Measurements from ENCODE around the gene ZNF700.
"Not testable (repeated sequence)": the region's sequence is repeated elsewhere in the genome, so short reads cannot be mapped to it uniquely, and the experiment has no call there.

ZNF700 gene

DNA sequence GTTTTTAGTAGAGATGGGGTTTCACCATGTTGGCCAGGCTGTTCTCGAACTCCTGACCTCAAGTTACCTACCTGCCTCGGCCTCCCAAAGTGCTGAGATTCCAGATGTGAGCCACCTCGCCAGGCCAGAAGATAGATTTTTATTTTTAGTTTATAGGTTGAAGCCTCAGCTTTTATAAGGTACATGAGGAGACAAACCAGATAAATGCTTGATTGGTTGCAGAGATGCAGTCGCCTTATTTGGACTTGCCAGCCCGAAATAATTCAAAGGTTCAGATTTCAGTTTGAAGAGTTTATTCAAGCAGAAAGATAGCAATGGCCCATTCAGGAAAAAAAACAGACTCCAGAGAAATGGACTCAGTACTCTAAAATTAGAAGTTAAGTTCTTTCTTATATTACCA lies 34.3 kb upstream of the ZNF700 start:
- Histone ChIP-seq H3K27me3 (ENCODE audit: insufficient read depth, poor library complexity, severe bottlenecking) (no peaks in the 10 kb centered on the region), H3K4me3 (replicated peaks; ENCODE audit: insufficient read depth, low read length) (no peak overlapping the region), H3K27ac (replicated peaks) (no peak overlapping the region)
- TF ChIP-seq, protein P1, sequence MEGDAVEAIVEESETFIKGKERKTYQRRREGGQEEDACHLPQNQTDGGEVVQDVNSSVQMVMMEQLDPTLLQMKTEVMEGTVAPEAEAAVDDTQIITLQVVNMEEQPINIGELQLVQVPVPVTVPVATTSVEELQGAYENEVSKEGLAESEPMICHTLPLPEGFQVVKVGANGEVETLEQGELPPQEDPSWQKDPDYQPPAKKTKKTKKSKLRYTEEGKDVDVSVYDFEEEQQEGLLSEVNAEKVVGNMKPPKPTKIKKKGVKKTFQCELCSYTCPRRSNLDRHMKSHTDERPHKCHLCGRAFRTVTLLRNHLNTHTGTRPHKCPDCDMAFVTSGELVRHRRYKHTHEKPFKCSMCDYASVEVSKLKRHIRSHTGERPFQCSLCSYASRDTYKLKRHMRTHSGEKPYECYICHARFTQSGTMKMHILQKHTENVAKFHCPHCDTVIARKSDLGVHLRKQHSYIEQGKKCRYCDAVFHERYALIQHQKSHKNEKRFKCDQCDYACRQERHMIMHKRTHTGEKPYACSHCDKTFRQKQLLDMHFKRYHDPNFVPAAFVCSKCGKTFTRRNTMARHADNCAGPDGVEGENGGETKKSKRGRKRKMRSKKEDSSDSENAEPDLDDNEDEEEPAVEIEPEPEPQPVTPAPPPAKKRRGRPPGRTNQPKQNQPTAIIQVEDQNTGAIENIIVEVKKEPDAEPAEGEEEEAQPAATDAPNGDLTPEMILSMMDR (IDR thresholded peaks at IDR 0.05; ENCODE audit: insufficient read depth, low read length), result no peak
- TF ChIP-seq SPI1 (IDR thresholded peaks at IDR 0.05; ENCODE audit: borderline replicate concordance, low read depth), result no peak
- TF ChIP-seq, protein P2, sequence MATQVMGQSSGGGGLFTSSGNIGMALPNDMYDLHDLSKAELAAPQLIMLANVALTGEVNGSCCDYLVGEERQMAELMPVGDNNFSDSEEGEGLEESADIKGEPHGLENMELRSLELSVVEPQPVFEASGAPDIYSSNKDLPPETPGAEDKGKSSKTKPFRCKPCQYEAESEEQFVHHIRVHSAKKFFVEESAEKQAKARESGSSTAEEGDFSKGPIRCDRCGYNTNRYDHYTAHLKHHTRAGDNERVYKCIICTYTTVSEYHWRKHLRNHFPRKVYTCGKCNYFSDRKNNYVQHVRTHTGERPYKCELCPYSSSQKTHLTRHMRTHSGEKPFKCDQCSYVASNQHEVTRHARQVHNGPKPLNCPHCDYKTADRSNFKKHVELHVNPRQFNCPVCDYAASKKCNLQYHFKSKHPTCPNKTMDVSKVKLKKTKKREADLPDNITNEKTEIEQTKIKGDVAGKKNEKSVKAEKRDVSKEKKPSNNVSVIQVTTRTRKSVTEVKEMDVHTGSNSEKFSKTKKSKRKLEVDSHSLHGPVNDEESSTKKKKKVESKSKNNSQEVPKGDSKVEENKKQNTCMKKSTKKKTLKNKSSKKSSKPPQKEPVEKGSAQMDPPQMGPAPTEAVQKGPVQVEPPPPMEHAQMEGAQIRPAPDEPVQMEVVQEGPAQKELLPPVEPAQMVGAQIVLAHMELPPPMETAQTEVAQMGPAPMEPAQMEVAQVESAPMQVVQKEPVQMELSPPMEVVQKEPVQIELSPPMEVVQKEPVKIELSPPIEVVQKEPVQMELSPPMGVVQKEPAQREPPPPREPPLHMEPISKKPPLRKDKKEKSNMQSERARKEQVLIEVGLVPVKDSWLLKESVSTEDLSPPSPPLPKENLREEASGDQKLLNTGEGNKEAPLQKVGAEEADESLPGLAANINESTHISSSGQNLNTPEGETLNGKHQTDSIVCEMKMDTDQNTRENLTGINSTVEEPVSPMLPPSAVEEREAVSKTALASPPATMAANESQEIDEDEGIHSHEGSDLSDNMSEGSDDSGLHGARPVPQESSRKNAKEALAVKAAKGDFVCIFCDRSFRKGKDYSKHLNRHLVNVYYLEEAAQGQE (IDR thresholded peaks at IDR 0.05; ENCODE audit: insufficient replicate concordance, low read depth), result no peak
- no peak for TF ChIP-seq POLR2AphosphoS5 (IDR thresholded peaks at IDR 0.05; ENCODE audit: low read depth)
- no peak for TF ChIP-seq GABPA (IDR thresholded peaks at IDR 0.05; ENCODE audit: low read depth)
- DNase-seq (ENCODE audit: low read depth in 1 of 2, low spot score in 1 of 2), result no peak

DNA sequence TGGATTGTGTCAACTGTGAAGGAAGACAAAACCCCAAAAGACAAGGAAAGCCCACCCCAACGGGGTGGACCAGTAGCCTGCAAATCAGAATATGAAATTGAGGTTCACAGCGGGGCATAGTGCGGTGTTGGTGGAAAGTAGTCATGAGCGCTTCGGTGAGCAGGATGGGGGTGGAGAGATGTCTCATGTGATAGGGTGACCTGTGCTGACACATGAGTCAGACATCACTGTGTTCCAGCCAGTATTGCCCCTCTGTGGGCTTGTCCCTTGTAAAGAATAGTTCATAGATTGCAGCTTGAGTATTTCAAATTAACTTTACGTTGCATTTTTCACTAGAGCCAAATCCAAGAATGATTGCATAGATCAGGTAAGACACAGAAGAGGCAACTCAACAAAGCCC lies 30.1 kb upstream of the ZNF700 start:
- Histone ChIP-seq H3K27ac (replicated peaks) (no peak overlapping the region), H3K27me3 (ENCODE audit: insufficient read depth, poor library complexity, severe bottlenecking) (no peaks in the 10 kb centered on the region), H3K4me3 (replicated peaks; ENCODE audit: insufficient read depth, low read length) (no peak overlapping the region)
- TF ChIP-seq, protein P1 (IDR thresholded peaks at IDR 0.05; ENCODE audit: insufficient read depth, low read length), result no peak
- TF ChIP-seq, protein P2 (IDR thresholded peaks at IDR 0.05; ENCODE audit: insufficient replicate concordance, low read depth), result no peak
- TF ChIP-seq SPI1 (IDR thresholded peaks at IDR 0.05; ENCODE audit: borderline replicate concordance, low read depth) (no peak), GABPA (IDR thresholded peaks at IDR 0.05; ENCODE audit: low read depth) (no peak), POLR2AphosphoS5 (IDR thresholded peaks at IDR 0.05; ENCODE audit: low read depth) (no peak)
- DNase-seq (ENCODE audit: low read depth in 1 of 2, low spot score in 1 of 2), result no peak

DNA sequence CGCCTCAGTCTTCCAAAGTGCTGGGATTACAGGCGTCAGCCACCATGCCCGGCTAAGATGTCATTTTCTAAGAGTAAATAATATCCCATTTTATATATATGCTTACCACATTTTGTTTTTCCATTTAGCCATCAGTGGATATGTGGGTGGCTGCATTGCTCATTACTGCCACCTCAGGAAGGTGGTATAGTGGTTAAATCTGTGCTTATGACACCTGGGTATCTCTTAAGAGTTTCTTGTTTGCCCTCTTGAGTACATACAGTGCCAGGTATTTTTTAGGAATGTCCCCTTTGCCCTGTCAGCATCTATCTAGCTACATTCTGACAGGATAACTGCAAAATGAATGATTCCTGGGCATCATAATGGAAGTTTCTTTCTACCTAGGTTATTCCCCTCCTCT lies 22.7 kb upstream of the ZNF700 start:
- DNase-seq (ENCODE audit: low read depth in 1 of 2, low spot score in 1 of 2), result no peak
- no peak overlapping the region for H3K4me3 ChIP-seq (replicated peaks; ENCODE audit: insufficient read depth, low read length)
- TF ChIP-seq SPI1 (IDR thresholded peaks at IDR 0.05; ENCODE audit: borderline replicate concordance, low read depth), result no peak
- H3K27me3 ChIP-seq (ENCODE audit: insufficient read depth, poor library complexity, severe bottlenecking), result no peaks in the 10 kb centered on the region
- no peak overlapping the region for H3K27ac ChIP-seq (replicated peaks)

DNA sequence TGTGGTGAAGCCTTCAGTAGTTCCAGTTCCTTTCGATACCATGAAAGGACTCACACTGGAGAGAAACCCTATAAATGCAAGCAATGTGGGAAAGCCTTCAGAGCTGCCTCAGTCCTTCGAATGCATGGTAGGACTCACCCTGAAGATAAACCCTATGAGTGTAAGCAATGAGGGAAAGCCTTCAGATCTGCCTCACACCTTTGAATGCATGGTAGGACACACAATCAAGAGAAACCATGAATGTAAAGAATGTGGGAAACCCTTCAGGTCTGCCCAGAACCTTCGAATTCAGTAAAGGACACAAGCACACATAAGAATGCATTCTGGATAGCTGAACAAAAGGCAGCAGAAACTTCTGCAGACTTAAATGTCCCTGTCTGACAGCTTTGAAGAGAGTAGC lies 19.0 kb upstream of the ZNF700 start:
- Histone ChIP-seq H3K4me3 (replicated peaks; ENCODE audit: insufficient read depth, low read length) (no peak overlapping the region), H3K27ac (replicated peaks) (no peak overlapping the region), H3K27me3 (ENCODE audit: insufficient read depth, poor library complexity, severe bottlenecking) (no peaks in the 10 kb centered on the region)
- TF ChIP-seq POLR2AphosphoS5 (IDR thresholded peaks at IDR 0.05; ENCODE audit: low read depth), result no peak
- TF ChIP-seq GABPA (IDR thresholded peaks at IDR 0.05; ENCODE audit: low read depth), result no peak
- TF ChIP-seq, protein P1 (IDR thresholded peaks at IDR 0.05; ENCODE audit: insufficient read depth, low read length), result no peak
- TF ChIP-seq, protein P2 (IDR thresholded peaks at IDR 0.05; ENCODE audit: insufficient replicate concordance, low read depth), result no peak
- no peak for TF ChIP-seq SPI1 (IDR thresholded peaks at IDR 0.05; ENCODE audit: borderline replicate concordance, low read depth)
- no peak for DNase-seq (ENCODE audit: low read depth in 1 of 2, low spot score in 1 of 2)

DNA sequence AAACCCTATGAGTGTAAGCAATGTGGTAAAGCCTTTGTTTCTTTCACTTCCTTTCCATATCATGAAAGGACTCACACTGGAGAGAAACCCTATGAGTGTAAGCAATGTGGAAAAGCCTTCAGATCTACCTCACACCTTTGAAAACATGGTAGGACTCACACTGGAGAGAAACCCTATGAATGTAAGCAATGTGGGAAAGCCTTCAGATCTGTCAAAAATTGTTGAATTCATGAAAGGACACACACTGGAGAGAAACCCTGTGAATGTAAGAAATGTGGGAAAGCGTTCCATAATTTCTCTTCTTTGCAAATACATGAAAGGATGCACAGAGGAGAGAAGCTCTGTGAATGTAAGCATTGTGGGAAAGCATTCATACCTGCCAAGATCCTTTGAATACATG lies 13.0 kb upstream of the ZNF700 start:
- H3K27ac ChIP-seq (replicated peaks); DNase-seq (ENCODE audit: low read depth in 1 of 2, low spot score in 1 of 2); H3K27me3 ChIP-seq (ENCODE audit: insufficient read depth, poor library complexity, severe bottlenecking); H3K4me3 ChIP-seq (replicated peaks; ENCODE audit: insufficient read depth, low read length): not testable (repeated sequence)

DNA sequence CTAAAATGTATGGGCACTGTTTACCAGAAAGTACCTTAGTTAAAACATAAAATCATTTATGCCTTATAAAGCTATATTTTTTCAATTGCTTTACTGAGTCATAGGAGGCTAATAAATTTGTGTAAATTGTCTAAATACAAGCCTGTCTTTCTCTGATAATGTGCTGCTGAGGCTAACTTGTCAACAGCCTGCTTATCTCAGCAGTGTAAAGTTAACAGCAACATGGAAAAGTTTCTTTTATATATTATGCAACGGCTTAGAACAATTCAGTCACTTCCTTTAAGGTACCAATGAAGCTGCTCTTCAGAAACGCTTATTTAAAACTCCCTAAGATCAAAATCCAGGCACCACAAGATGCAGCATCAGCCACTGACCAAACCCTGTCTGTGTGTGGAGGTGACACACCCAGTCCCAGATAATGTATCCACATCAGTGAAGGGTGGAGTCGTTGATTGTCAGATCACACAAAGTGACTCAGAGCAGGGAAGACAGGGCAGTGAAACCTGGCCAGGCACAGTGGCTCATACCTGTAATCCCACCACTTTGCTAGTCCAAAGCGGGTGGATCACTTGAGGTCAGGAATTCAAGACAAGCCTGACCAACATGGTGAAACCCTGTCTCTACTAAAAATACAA lies 10.4 kb upstream of the ZNF700 start:
- not testable (repeated sequence) for H3K27me3 ChIP-seq (ENCODE audit: insufficient read depth, poor library complexity, severe bottlenecking); DNase-seq (ENCODE audit: low read depth in 1 of 2, low spot score in 1 of 2); H3K27ac ChIP-seq (replicated peaks); H3K4me3 ChIP-seq (replicated peaks; ENCODE audit: insufficient read depth, low read length)
